ENCODE results near the gene SLC25A36.

- TF ChIP-seq, protein P1, sequence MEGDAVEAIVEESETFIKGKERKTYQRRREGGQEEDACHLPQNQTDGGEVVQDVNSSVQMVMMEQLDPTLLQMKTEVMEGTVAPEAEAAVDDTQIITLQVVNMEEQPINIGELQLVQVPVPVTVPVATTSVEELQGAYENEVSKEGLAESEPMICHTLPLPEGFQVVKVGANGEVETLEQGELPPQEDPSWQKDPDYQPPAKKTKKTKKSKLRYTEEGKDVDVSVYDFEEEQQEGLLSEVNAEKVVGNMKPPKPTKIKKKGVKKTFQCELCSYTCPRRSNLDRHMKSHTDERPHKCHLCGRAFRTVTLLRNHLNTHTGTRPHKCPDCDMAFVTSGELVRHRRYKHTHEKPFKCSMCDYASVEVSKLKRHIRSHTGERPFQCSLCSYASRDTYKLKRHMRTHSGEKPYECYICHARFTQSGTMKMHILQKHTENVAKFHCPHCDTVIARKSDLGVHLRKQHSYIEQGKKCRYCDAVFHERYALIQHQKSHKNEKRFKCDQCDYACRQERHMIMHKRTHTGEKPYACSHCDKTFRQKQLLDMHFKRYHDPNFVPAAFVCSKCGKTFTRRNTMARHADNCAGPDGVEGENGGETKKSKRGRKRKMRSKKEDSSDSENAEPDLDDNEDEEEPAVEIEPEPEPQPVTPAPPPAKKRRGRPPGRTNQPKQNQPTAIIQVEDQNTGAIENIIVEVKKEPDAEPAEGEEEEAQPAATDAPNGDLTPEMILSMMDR (IDR thresholded peaks at IDR 0.05; ENCODE audit: poor library complexity): no peak
- TF ChIP-seq EZH2phosphoT487 (IDR thresholded peaks at IDR 0.05; ENCODE audit: low read depth, severe bottlenecking, unreplicated experiment): no peak
Observed at GRCh38 chr3:141015481-141015880, 73.8 kb downstream of the SLC25A36 start.
